Colonic mucosa (tissue), 4 donors: ENCODE measurements around the gene PLCXD1. TPM values are rescaled to one million over a fixed set of nuclear protein-coding genes. Genes with fewer than 3 reads are reported as not detected.

ENCODE experiments used
- DNase-seq: peaks from one replicate; pipeline ENCODE4 v3.0.0-alpha.2; 2020
- H3K27ac ChIP-seq: fragments of 200-600 bp; one replicate; pipeline ENCODE4 v1.8.0; 2021
- H3K27me3 ChIP-seq: fragments of 200-600 bp; one replicate; pipeline ENCODE4 v1.8.0; 2021
- H3K36me3 ChIP-seq: fragments of 200-600 bp; one replicate; pipeline ENCODE4 v1.8.0; 2021
- H3K4me1 ChIP-seq: fragments of 200-600 bp; one replicate; pipeline ENCODE4 v1.8.0; 2021; ENCODE audit warnings: mild to moderate bottlenecking
- H3K4me3 ChIP-seq: fragments of 200-600 bp; one replicate; pipeline ENCODE4 v1.8.0; 2021
- H3K9ac ChIP-seq, 2 donors: one replicate each; pipeline ENCODE4 v1.7.0; 2013; ENCODE audit warnings: control low read depth in 2 of 2, low read depth in 2 of 2, low read length in 2 of 2
- H3K9me3 ChIP-seq: fragments of 200-600 bp; one replicate; pipeline ENCODE4 v1.8.0; 2021
- intact Hi-C: fragments of 100-400 bp; cut with DNase I; formaldehyde crosslinking; loops from one replicate; pipeline ENCODE4 v1.14.1; 2022
- total RNA-seq, 2 donors: library from RNA; stranded (reverse); fragmentation: NEBNext Ultra II Directional in 1 of 2; extraction: Animal tissue kit (Norgen Biotek cat#: 25700) in 1 of 2; gene quantifications; one replicate each; pipeline ENCODE4 v1.2.1, GENCODE V29; 2021
- TF ChIP-seq, protein P1 (sequence below): fragments of 200-600 bp; IDR thresholded peaks from one replicate; pipeline ENCODE4 v1.8.0; 2022; ENCODE audit warnings: antibody characterized with exemption, mild to moderate bottlenecking
- donor health status: healthy.
- donor health status: DM: no; HTN: no; CAD: no.
- donor health status: DM: no; HTN: no; CAD: no.

The PLCXD1 gene
- total RNA-seq, 2 donors from 2014 or later, result 11.0 to 23.8 TPM

DNA sequence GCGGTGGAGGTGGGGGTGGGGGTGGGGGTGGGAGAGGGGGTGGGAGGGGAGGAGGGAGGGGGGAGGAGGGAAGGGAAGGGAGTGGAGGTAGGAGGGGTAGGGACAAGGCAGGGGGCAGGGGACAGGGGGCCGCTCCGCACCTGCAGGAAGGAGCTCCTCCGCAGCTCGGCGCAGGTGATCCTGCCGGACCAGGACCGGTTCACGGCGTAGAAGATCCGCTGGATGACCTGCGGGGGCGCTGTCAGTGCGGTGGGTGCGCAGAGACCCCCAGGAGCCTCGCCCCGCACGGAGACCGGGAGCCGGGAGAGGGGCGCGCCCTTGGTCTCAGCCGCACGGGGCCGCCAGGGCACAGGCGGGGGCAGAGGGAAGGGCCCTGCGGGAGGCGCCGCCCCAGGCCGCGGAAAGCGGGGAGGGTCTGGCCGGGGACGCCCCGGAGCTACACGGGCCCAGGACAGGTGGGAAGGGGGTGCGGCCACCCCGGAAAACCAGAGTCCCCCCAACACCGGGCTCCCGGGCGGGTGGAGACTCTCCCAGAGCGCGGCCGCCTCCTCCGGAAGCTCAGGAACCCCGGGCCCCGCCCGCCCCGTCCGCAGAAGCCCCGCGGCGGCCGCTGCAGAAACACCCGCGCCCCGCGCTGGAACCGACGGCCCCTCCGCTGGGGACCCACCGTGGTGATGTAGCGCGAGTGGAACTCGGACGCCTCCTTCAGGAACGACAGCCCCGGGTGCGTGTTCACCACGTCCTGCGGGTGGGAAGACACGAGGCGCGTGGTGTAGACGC, 65.0 kb downstream of the PLCXD1 start:
- Histone ChIP-seq H3K9me3 (no peaks in the 10 kb centered on the region), H3K4me3 (no peak overlapping the region), H3K36me3 (no peaks in the 10 kb centered on the region), H3K4me1 (no peaks in the 10 kb centered on the region), H3K27ac (no peak overlapping the region), H3K9ac (no peak overlapping the region), H3K27me3 (no peaks in the 10 kb centered on the region)
- intact Hi-C loops, result no loop called here
- DNase-seq, result no peak
- TF ChIP-seq, protein P1, sequence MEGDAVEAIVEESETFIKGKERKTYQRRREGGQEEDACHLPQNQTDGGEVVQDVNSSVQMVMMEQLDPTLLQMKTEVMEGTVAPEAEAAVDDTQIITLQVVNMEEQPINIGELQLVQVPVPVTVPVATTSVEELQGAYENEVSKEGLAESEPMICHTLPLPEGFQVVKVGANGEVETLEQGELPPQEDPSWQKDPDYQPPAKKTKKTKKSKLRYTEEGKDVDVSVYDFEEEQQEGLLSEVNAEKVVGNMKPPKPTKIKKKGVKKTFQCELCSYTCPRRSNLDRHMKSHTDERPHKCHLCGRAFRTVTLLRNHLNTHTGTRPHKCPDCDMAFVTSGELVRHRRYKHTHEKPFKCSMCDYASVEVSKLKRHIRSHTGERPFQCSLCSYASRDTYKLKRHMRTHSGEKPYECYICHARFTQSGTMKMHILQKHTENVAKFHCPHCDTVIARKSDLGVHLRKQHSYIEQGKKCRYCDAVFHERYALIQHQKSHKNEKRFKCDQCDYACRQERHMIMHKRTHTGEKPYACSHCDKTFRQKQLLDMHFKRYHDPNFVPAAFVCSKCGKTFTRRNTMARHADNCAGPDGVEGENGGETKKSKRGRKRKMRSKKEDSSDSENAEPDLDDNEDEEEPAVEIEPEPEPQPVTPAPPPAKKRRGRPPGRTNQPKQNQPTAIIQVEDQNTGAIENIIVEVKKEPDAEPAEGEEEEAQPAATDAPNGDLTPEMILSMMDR, result no peak

GRCh38 chrX:347351-348117, 66.4 kb downstream of the PLCXD1 start:
- Histone ChIP-seq H3K9ac (no peak overlapping the region), H3K36me3 (no peaks in the 10 kb centered on the region), H3K4me3 (no peak overlapping the region), H3K27me3 (no peaks in the 10 kb centered on the region), H3K27ac (no peak overlapping the region), H3K4me1 (no peaks in the 10 kb centered on the region), H3K9me3 (no peaks in the 10 kb centered on the region)
- intact Hi-C loops, result no loop called here
- DNase-seq, result no peak
- TF ChIP-seq, protein P1, result no peak

- TF ChIP-seq, protein P1, result no peak
- Histone ChIP-seq H3K27ac (no peak overlapping the region), H3K9ac (no peak overlapping the region), H3K4me3 (no peak overlapping the region), H3K9me3 (no peaks in the 10 kb centered on the region), H3K36me3 (no peaks in the 10 kb centered on the region), H3K4me1 (no peaks in the 10 kb centered on the region), H3K27me3 (no peaks in the 10 kb centered on the region)
- intact Hi-C loops, result no loop called here
- DNase-seq, result no peak
Observed at GRCh38 chrX:348461-349117, 67.4 kb downstream of the PLCXD1 start.

DNA sequence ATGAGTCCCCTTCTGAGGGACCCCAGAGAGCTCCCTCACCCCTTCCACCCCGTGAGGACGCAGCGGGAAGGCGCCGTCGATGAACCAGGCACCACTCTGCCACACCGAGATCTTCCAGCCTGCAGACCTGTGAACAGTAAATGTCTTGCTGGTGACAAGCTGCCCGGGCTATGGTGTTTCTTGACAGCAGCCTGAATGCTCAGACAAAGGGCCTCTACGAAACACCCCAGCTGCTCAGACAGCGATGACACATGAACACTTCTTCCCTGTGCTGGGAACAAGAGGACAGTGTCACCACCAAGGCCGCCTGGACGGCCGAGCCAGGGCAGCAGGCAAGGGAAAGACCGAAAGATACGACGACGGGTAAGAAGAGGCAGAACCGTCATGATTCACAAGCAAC, 68.0 kb downstream of the PLCXD1 start:
- Histone ChIP-seq H3K27me3 (no peaks in the 10 kb centered on the region), H3K36me3 (no peaks in the 10 kb centered on the region), H3K4me1 (no peaks in the 10 kb centered on the region), H3K4me3 (no peak overlapping the region), H3K9ac (no peak overlapping the region), H3K27ac (no peak overlapping the region), H3K9me3 (no peaks in the 10 kb centered on the region)
- DNase-seq, result no peak
- intact Hi-C loops, result no loop called here
- TF ChIP-seq, protein P1, result no peak

DNA sequence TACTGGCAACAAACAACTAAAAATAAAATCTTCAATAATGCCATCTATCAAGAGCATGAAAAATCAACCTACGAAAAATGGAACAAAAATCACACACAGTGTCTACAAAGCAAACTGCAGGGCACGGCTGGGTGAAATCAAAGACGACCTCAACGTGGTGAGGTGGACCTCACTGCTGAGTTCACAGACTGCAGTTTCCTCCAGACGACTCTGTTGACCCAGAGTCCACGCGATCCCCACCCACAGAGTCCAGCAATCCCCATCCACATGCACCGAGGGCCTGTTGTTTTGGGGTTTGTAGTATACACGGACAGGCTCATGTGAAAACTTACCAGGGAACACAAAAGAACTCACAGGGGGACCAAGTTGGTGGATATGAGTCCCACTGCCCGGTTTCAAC, 68.5 kb downstream of the PLCXD1 start:
- intact Hi-C loops, result no loop called here
- H3K36me3 ChIP-seq, result no peaks in the 10 kb centered on the region
- H3K27me3 ChIP-seq, result no peaks in the 10 kb centered on the region
- no peaks in the 10 kb centered on the region for H3K9me3 ChIP-seq
- no peak overlapping the region for H3K27ac ChIP-seq
- no peak overlapping the region for H3K9ac ChIP-seq
- no peak for DNase-seq
- TF ChIP-seq, protein P1, result no peak
- H3K4me1 ChIP-seq, result no peaks in the 10 kb centered on the region
- no peak overlapping the region for H3K4me3 ChIP-seq
